ENCODE measurements around the gene STRC. TPM values are rescaled to one million over a fixed set of nuclear protein-coding genes. Genes with fewer than 3 reads are reported as not detected.
"Not testable (repeated sequence)": the region's sequence is repeated elsewhere in the genome, so short reads cannot be mapped to it uniquely, and the experiment has no call there.

The STRC gene
- total RNA-seq, 2 donors from 2014 or later, result 1.3 to 3.5 TPM

DNA sequence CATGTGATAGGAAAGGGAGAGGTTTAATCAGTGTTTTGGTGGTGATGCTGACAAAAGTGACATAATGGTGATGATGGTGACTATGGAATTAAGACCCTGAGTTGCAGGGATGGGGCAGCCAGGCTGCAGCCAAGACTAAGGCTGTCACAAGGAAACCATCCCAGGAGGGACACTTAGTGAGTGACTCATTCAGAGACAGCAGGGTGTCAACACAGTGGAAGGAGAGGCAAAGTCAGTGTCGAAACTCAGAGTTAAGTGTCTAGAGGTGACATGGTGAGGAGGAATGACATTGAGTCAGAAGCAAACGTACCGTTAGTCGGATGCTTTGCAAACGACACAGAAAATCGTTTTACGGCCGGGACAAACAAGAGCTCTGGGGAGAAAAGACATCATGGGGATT is 54.8 kb downstream of the STRC start:
- H3K9me3 ChIP-seq; H3K27me3 ChIP-seq (replicated peaks; ENCODE audit: insufficient read depth); intact Hi-C loops (cut with DNase I); H3K4me3 ChIP-seq; H3K36me3 ChIP-seq; DNase-seq (ENCODE audit: low spot score); H3K27ac ChIP-seq; H3K4me1 ChIP-seq (replicated peaks): not testable (repeated sequence)
- no CpG with 5 or more reads among the region's 8 CpGs for WGBS

DNA sequence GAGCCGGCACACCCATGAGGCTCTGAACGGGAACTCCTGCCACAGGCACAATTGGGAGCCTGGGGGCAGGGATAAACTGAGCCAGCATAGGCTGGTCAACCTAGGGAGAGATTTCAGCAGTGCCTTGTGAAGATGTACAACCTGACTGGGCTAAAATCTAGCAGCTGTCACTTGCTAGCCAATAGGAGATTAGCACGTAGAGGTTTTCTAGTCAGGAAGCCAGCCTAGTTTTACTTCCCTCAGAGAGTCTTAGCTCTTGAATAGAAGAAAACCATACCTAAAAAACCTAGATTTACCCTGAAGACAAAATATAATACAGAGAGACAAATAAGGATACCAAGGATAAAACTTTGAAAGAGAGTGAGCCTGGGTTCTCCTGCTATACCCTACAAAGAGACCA is 55.8 kb downstream of the STRC start:
- H3K9me3 ChIP-seq; H3K27me3 ChIP-seq (replicated peaks; ENCODE audit: insufficient read depth); intact Hi-C loops (cut with DNase I); DNase-seq (ENCODE audit: low spot score); H3K4me3 ChIP-seq; H3K27ac ChIP-seq; H3K4me1 ChIP-seq (replicated peaks); H3K36me3 ChIP-seq: not testable (repeated sequence)
- no CpG with 5 or more reads among the region's 3 CpGs for WGBS

DNA sequence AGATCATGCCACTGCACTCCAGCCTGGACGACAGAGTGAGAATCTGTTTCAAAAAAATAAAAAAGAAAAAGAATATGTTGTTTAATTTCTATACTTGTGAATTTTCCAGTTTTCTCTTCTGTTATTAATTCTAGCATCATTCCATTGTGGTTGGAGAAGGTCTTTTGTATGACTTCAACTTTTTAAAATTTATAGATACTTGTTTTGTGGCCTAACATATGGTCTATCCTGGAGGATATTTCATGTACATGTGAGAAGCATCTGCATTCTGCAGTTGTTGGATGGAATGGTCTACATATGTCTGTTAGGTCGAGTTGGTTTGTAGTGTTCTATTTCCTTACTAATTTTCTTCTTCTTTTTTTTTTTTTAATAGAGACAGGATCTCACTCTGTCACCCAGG is 65.6 kb downstream of the STRC start:
- no peaks in the 10 kb centered on the region for H3K27me3 ChIP-seq (replicated peaks; ENCODE audit: insufficient read depth)
- H3K4me3 ChIP-seq, result no peak overlapping the region
- H3K9me3 ChIP-seq, result no peaks in the 10 kb centered on the region
- H3K4me1 ChIP-seq (replicated peaks), result no peaks in the 10 kb centered on the region
- no peak overlapping the region for H3K27ac ChIP-seq
- TF ChIP-seq, protein P1, sequence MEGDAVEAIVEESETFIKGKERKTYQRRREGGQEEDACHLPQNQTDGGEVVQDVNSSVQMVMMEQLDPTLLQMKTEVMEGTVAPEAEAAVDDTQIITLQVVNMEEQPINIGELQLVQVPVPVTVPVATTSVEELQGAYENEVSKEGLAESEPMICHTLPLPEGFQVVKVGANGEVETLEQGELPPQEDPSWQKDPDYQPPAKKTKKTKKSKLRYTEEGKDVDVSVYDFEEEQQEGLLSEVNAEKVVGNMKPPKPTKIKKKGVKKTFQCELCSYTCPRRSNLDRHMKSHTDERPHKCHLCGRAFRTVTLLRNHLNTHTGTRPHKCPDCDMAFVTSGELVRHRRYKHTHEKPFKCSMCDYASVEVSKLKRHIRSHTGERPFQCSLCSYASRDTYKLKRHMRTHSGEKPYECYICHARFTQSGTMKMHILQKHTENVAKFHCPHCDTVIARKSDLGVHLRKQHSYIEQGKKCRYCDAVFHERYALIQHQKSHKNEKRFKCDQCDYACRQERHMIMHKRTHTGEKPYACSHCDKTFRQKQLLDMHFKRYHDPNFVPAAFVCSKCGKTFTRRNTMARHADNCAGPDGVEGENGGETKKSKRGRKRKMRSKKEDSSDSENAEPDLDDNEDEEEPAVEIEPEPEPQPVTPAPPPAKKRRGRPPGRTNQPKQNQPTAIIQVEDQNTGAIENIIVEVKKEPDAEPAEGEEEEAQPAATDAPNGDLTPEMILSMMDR (IDR thresholded peaks at IDR 0.05), result no peak
- TF ChIP-seq POLR2AphosphoS5 (IDR thresholded peaks at IDR 0.05) (no peak), POLR2A (IDR thresholded peaks at IDR 0.05) (no peak)
- 79% methylated on average over 2 of the region's 2 CpGs for WGBS
- intact Hi-C loops (cut with DNase I), result no loop called here
- no peaks in the 10 kb centered on the region for H3K36me3 ChIP-seq
- no peak for DNase-seq (ENCODE audit: low spot score)

DNA sequence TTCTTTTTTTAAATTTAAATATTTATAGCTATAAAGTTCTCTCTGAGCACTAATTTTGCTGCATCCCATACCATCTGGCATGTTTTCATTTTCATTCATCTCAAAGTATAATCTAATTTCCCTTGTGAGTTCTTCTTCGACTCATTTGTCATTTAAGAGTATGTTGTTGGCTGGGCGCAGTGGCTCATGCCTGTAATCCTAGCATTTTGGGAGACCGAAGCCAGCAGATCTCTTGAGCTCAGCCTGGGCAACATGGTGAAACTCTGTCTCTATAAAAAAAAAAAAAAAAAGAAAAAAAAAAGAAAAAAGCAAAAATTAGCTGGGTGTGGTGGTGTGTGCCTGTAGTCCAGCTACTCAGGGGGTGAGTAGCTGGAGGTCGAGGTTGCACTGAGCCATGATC is 66.3 kb downstream of the STRC start:
- DNase-seq (ENCODE audit: low spot score), result no peak
- Histone ChIP-seq H3K4me3 (no peak overlapping the region), H3K27me3 (replicated peaks; ENCODE audit: insufficient read depth) (no peaks in the 10 kb centered on the region), H3K4me1 (replicated peaks) (no peaks in the 10 kb centered on the region), H3K36me3 (no peaks in the 10 kb centered on the region), H3K27ac (no peak overlapping the region), H3K9me3 (no peaks in the 10 kb centered on the region)
- 97% methylated on average over 4 of the region's 4 CpGs for WGBS
- intact Hi-C loops (cut with DNase I), result no loop called here
- TF ChIP-seq POLR2AphosphoS5 (IDR thresholded peaks at IDR 0.05), result no peak
- TF ChIP-seq, protein P1 (IDR thresholded peaks at IDR 0.05), result no peak
- no peak for TF ChIP-seq POLR2A (IDR thresholded peaks at IDR 0.05)

DNA sequence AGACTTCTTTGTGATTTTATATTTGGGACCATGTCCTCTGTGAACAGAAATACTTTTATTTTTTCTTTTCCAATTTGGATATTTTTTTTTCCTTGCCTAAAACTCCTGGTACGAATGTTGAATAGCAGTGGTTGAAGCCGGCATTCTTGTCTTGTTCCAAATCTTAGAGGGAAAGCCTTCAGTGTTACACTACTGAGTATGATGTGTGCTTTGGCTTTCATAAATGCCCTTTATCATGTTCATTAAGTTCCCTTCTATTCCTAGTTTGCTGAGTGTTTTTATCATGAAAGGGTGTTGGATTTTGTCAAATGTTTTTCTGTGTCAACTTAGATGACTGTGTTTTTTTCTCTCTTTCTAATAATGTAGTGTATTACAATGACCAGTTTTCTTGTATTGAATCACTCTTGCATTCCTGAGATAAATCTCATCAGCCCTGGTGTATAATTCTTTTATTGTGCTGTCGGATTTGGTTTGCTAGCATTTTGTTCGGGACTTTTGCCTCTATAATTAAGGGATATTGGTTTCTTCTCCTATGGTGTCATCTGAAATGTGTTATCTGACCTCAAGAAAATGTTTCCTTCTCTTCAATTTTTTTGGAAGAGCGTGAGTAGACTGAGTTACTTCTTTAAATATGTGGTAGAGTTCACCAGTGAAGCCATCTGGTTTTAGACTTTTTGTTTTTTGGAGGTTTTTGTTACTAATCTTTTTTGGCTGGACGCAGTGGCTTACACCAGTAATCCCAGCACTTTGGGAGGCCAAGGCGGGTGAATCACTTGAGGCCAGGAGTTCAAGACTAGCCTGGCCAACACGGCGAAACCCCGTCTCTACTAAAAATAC is 67.9 kb downstream of the STRC start:
- no peaks in the 10 kb centered on the region for H3K27me3 ChIP-seq (replicated peaks; ENCODE audit: insufficient read depth)
- no peak overlapping the region for H3K4me3 ChIP-seq
- H3K9me3 ChIP-seq, result no peaks in the 10 kb centered on the region
- H3K27ac ChIP-seq, result no peak overlapping the region
- WGBS, result 71% methylated on average over 10 of the region's 10 CpGs
- H3K36me3 ChIP-seq, result no peaks in the 10 kb centered on the region
- H3K4me1 ChIP-seq (replicated peaks), result no peaks in the 10 kb centered on the region
- no peak for DNase-seq (ENCODE audit: low spot score)
- TF ChIP-seq POLR2A (IDR thresholded peaks at IDR 0.05), result no peak
- TF ChIP-seq, protein P1 (IDR thresholded peaks at IDR 0.05), result no peak
- no peak for TF ChIP-seq POLR2AphosphoS5 (IDR thresholded peaks at IDR 0.05)
- intact Hi-C loops (cut with DNase I), result no loop called here

Small RNAs within 50 kb of the gene (small RNA-seq; reads per million reads assigned to genes)
- 0 reads per million in 2 donors for gene PDIA3P2
- 0 reads per million in 2 donors for gene RNU6-554P
- 0 reads per million in 2 donors for gene RNU6-610P

Other genes starting within 250 kb of the STRC start
- gene ZSCAN29, start 247.8 kb downstream of the STRC start, total RNA-seq, result 10 to 100 TPM; 18.3 to 26.2 TPM
- 10 to 100 TPM; 13.5 to 13.8 TPM for gene TUBGCP4, start 247.7 kb downstream of the STRC start, total RNA-seq
- 10 to 100 TPM; 36.3 to 73.6 TPM for gene TP53BP1, start 125.6 kb downstream of the STRC start, total RNA-seq
- 10 to 100 TPM in 1 of 2 donors, 1 to 10 TPM in 1; 6.2 to 21.9 TPM for gene MAP1A, start 101.2 kb downstream of the STRC start, total RNA-seq
- gene PPIP5K1, start 28.6 kb downstream of the STRC start, total RNA-seq, result 10 to 100 TPM; 19.0 to 58.4 TPM
- 10 to 100 TPM in 1 of 2 donors, 1 to 10 TPM in 1; 3.5 to 18.9 TPM for gene CKMT1B, start 24.8 kb downstream of the STRC start, total RNA-seq
- 10 to 100 TPM in 1 of 2 donors, 1 to 10 TPM in 1; 3.5 to 10.1 TPM for gene CATSPER2, start 30.0 kb upstream of the STRC start, total RNA-seq
- 1 to 10 TPM; 4.6 to 4.8 TPM for gene CKMT1A, start 75.1 kb upstream of the STRC start, total RNA-seq
- 100 to 1,000 TPM; 172 to 432 TPM for gene PDIA3, start 127.6 kb upstream of the STRC start, total RNA-seq
- gene ELL3, start 158.2 kb upstream of the STRC start, total RNA-seq, result 1 to 10 TPM; 4.7 to 7.7 TPM
- 1,000 to 10,000 TPM in 1 of 2 donors, 100 to 1,000 TPM in 1; 966 to 1,595 TPM for gene SERF2, start 173.5 kb upstream of the STRC start, total RNA-seq
- 1 to 10 TPM in 1 of 2 donors, not detected in 1; 3.9 TPM for gene SERINC4, start 181.4 kb upstream of the STRC start, total RNA-seq
- 10 to 100 TPM; 10.9 to 19.9 TPM for gene HYPK, start 181.8 kb upstream of the STRC start, total RNA-seq
- 10 to 100 TPM; 19.3 to 27.5 TPM for gene MFAP1, start 205.9 kb upstream of the STRC start, total RNA-seq
- gene WDR76, start 208.2 kb upstream of the STRC start, total RNA-seq, result 1 to 10 TPM; 2.7 to 4.9 TPM